HepG2 (cell line): ENCODE results near the gene GFPT1. TPM values are rescaled to one million over a fixed set of nuclear protein-coding genes. Genes with fewer than 3 reads are reported as not detected.

Experiments
- ATAC-seq: fragments of 200-7000 bp; cut with Tn5 transposase; 3 replicates; pipeline ENCODE4 v1.9.1; 2020; ENCODE audit warnings: mild to moderate bottlenecking, moderate library complexity
- BruUV-seq: library from RNA; stranded (reverse); fragments of 400-500 nt; replicated peaks from 2 replicates; lab custom pipeline; 2021; lab: Mats Ljungman, UMichigan
- CTCF ChIA-PET: fragments of 300-600 bp; formaldehyde crosslinking; extraction: SDS; loops from one replicate; lab custom pipeline; 2021; ENCODE audit warnings: low total read pairs, inconsistent platforms, low intra/inter-chr PET ratio; lab: Yijun Ruan, JAX
- POLR2A ChIA-PET: fragments of 350-600 bp; sonication (Branson Sonifier 250); formaldehyde crosslinking; loops from one replicate; lab custom pipeline; 2020; ENCODE audit warnings: antibody characterized with exemption, inconsistent platforms; lab: Yijun Ruan, JAX
- DNase-seq: peaks from one replicate; pipeline ENCODE4 v3.0.0-alpha.2; 2015; ENCODE audit warnings: low spot score
- FAIRE-seq: peaks from 3 replicates; lab custom pipeline; 2011; peaks lifted over from hg19 to GRCh38; lab: Jason Lieb, UNC
- H2AFZ ChIP-seq: one replicate; pipeline ENCODE4 v1.6.1; 2011; ENCODE audit warnings: low read length, inconsistent platforms
- H3K27ac ChIP-seq: fragments of 300-600 bp; 3 replicates; pipeline ENCODE4 v1.8.0; 2011; ENCODE audit warnings: mixed run types, mild to moderate bottlenecking, mixed read lengths, low read length, inconsistent platforms; ENCODE audit not compliant: insufficient read depth; ENCODE audit errors: extremely low read length
- H3K27me3 ChIP-seq, 2 experiments: fragments of 200-600 bp in 1 of 2; 2 replicates in 1 of 2; 3 replicates in 1 of 2; pipeline versions ENCODE4 v1.6.0 to v1.8.0; 2011; ENCODE audit warnings: low read length in 2 of 2, mild to moderate bottlenecking in 2 of 2, moderate library complexity in 2 of 2, inconsistent platforms in 1 of 2; ENCODE audit not compliant: insufficient read depth in 2 of 2, control insufficient read depth in 1 of 2
- H3K36me3 ChIP-seq, 2 experiments: fragments of 200-600 bp in 1 of 2; replicated peaks in 1 of 2; 2 replicates in 1 of 2; 3 replicates in 1 of 2; pipeline versions ENCODE4 v1.5.1 to v1.8.0; 2011; ENCODE audit warnings: low read length in 2 of 2, inconsistent platforms in 1 of 2; ENCODE audit not compliant: insufficient read depth in 2 of 2, control insufficient read depth in 1 of 2
- H3K4me1 ChIP-seq: 2 replicates; pipeline ENCODE4 v1.5.1; 2012; ENCODE audit warnings: low read length, inconsistent platforms; ENCODE audit not compliant: insufficient read depth
- H3K4me2 ChIP-seq: 2 replicates; pipeline ENCODE4 v1.6.0; 2011; ENCODE audit warnings: low read depth, low read length, inconsistent platforms
- H3K4me3 ChIP-seq, 3 experiments: fragments of 200-600 bp in 1 of 3; sonication (generic), shearing (Covaris generic) in 1 of 3; replicated peaks in 1 of 3; 2 replicates each; pipeline ENCODE4 v1.5.1; 2011 to 2016; ENCODE audit warnings: low read length in 3 of 3, inconsistent platforms in 2 of 3, low read depth in 2 of 3, mild to moderate bottlenecking in 2 of 3, control low read depth in 1 of 3, mixed read lengths in 1 of 3; ENCODE audit not compliant: insufficient read depth in 1 of 3
- H3K79me2 ChIP-seq: one replicate; pipeline ENCODE4 v1.6.1; 2011; ENCODE audit warnings: low read length, inconsistent platforms; ENCODE audit not compliant: insufficient read depth
- H3K9ac ChIP-seq: 2 replicates; pipeline ENCODE4 v1.6.0; 2011; ENCODE audit warnings: mild to moderate bottlenecking, low read depth, low read length, inconsistent platforms; ENCODE audit not compliant: insufficient read depth
- H3K9me3 ChIP-seq: 2 replicates; pipeline ENCODE4 v1.5.1; 2012; ENCODE audit warnings: mild to moderate bottlenecking, low read length
- H4K20me1 ChIP-seq: 2 replicates; pipeline ENCODE4 v1.6.0; 2011; ENCODE audit warnings: inconsistent platforms, mild to moderate bottlenecking, low read length, moderate library complexity; ENCODE audit not compliant: insufficient read depth
- AHDC1 ChIP-seq: sonication (generic); formaldehyde crosslinking; IDR thresholded peaks from 2 replicates; pipeline ENCODE4 v1.5.1; 2020; ENCODE audit warnings: mild to moderate bottlenecking, missing genetic modification reagents, borderline replicate concordance
- ATF7 ChIP-seq, 2 experiments: fragments of 450-650 bp in 1 of 2; sonication (generic) in 1 of 2; formaldehyde crosslinking in 1 of 2; IDR thresholded peaks; 2 replicates each; pipeline versions ENCODE4 v1.4.0 to v1.6.1; 2016 to 2020; ENCODE audit warnings: antibody characterized with exemption in 1 of 2, mild to moderate bottlenecking in 1 of 2, missing genetic modification reagents in 1 of 2
- ATF7-NPFF ChIP-seq: sonication (generic); formaldehyde crosslinking; IDR thresholded peaks from 2 replicates; pipeline ENCODE4 v1.8.1; 2023; ENCODE audit warnings: mild to moderate bottlenecking, low read depth, missing genetic modification reagents, moderate library complexity
- ETV5 ChIP-seq: IDR thresholded peaks from 2 replicates; pipeline ENCODE4 v1.6.1; 2018; ENCODE audit warnings: missing biosample characterization, missing genetic modification reagents, inconsistent platforms, borderline replicate concordance
- HOXA3 ChIP-seq: sonication (generic); formaldehyde crosslinking; IDR thresholded peaks from 2 replicates; pipeline ENCODE4 v1.5.0; 2020; ENCODE audit warnings: missing genetic modification reagents
- NCOR1 ChIP-seq: fragments of 200-600 bp; sonication (generic); IDR thresholded peaks from 2 replicates; pipeline ENCODE4 v1.7.0; 2017; ENCODE audit warnings: antibody characterized with exemption, low read length, borderline replicate concordance
- TRIM24 ChIP-seq: sonication (generic); formaldehyde crosslinking; IDR thresholded peaks from 2 replicates; pipeline ENCODE4 v1.8.0; 2022; ENCODE audit warnings: mild to moderate bottlenecking, missing genetic modification reagents
- ZBED4 ChIP-seq: sonication (generic); formaldehyde crosslinking; IDR thresholded peaks from 2 replicates; pipeline ENCODE4 v1.4.0; 2020; ENCODE audit warnings: missing genetic modification reagents, borderline replicate concordance
- ZBTB46 ChIP-seq: sonication (generic); formaldehyde crosslinking; IDR thresholded peaks from 2 replicates; pipeline ENCODE4 v1.4.0; 2020; ENCODE audit warnings: mild to moderate bottlenecking, missing genetic modification reagents, borderline replicate concordance
- WGBS: methylation state at CpG from one replicate; pipeline ENCODE4 v1.1.6; 2017; ENCODE audit warnings: low lambda C conversion rate; 5-methylcytosine and 5-hydroxymethylcytosine counted together
- in situ Hi-C: cut with HindIII; loops from 2 replicates; pipeline ENCODE4 v1.10.0; 2017; ENCODE audit warnings: low pct_unique_long_range_greater_than_20kb; ENCODE audit not compliant: extremely low pct_ligation_motif_present
- intact Hi-C: fragments of 100-400 bp; cut with micrococcal nuclease; formaldehyde crosslinking; loops from one replicate; pipeline ENCODE4 v1.10.0; 2022; ENCODE audit not compliant: unreplicated experiment
- polyA plus RNA-seq, 8 experiments: library from polyadenylated mRNA; depleted of rRNA in 3 of 8; stranded (reverse) in 7 of 8; unstranded in 1 of 8; fragments of >200 nt; fragmentation: Illumina TruSeq in 4 of 8; extraction: Trizol in 4 of 8; gene quantifications; 2 replicates each; pipeline versions ENCODE4 v1.2.1 to v1.2.3, GENCODE V29; 2011 to 2016; ENCODE audit warnings: low read depth in 4 of 8, missing spikeins in 1 of 8, mixed read lengths in 1 of 8; ENCODE audit not compliant: insufficient read depth in 1 of 8
- total RNA-seq, 5 experiments: library from RNA; depleted of rRNA; stranded (reverse); fragments of >200 nt; fragmentation: Illumina TruSeq; extraction: Trizol; gene quantifications; 2 replicates each; pipeline ENCODE4 v1.2.3, GENCODE V29; 2016; ENCODE audit warnings: low read depth in 1 of 5

GFPT1 gene
- total and polyA plus RNA-seq, 2 of the 13 experiments (the other 11 are each of a cell fraction or from before 2014, with no cell fraction given): 24.0 to 84.9 TPM

- TF ChIP-seq ZBTB46 (CRISPR knock-in tag) (no peak), ATF7 (IDR thresholded peaks at IDR 0.05) (0 out of 2 replicates have a peak, but pooled peaks have one; percentile 23), ATF7 (CRISPR knock-in tag; IDR thresholded peaks at IDR 0.05) (no peak), TRIM24 (CRISPR knock-in tag) (no peak)
Measured at GRCh38 chr2:69380072-69380917, 6.7 kb downstream of the GFPT1 start (continued).

- intact Hi-C loops: loop anchor here (10.0 kb wide), 1 partner anchor 338 kb away; no protein-coding TSS in a partner anchor
- ATAC-seq: peak; percentile 24; the same call in 1 of the 3 replicates
- in situ Hi-C loops: no loop called here
- TF ChIP-seq ATF7-NPFF (CRISPR knock-in tag): no peak
- TF ChIP-seq ETV5: no peak
- no peak for TF ChIP-seq NCOR1
- no peak for TF ChIP-seq AHDC1 (CRISPR knock-in tag)
- TF ChIP-seq ZBED4 (CRISPR knock-in tag): no peak
- TF ChIP-seq HOXA3: no peak
Measured at GRCh38 chr2:69376403-69376802, 10.6 kb downstream of the GFPT1 start.

More at GRCh38 chr2:69376403-69376802, 10.6 kb downstream of the GFPT1 start:
- BruUV-seq: no TSS peak
- peaks cover 70% of the 10 kb centered on the region for H4K20me1 ChIP-seq
- H3K27ac ChIP-seq: no peak overlapping the region
- H3K4me3 ChIP-seq: no peak overlapping the region
- H3K79me2 ChIP-seq: peaks cover 77% of the 10 kb centered on the region
- DNase-seq (no peak), FAIRE-seq (no peak)
- POLR2A ChIA-PET: interaction anchor here (0.7 kb wide), 1 partner anchor 453 kb away, joined by 3 read pairs; no protein-coding TSS in a partner anchor
- no peak overlapping the region for H2AFZ ChIP-seq
- H3K27me3 ChIP-seq: no peaks in the 10 kb centered on the region
- H3K36me3 ChIP-seq: peaks cover 17 to 33% of the 10 kb centered on the region in 2 experiments
- no peak overlapping the region for H3K4me2 ChIP-seq
- no peaks in the 10 kb centered on the region for H3K9me3 ChIP-seq
- H3K4me1 ChIP-seq: peaks cover 9% of the 10 kb centered on the region
- no peak overlapping the region for H3K9ac ChIP-seq
- CTCF ChIA-PET: no interaction called here
- 92% methylated on average over 6 of the region's 6 CpGs for WGBS
